Testis (tissue), 2 donors: ENCODE results near the gene CADPS2.

Source experiments
- POLR2A ChIP-seq: fragments of 450-650 bp; IDR thresholded peaks from one replicate; pipeline ENCODE4 v1.6.1; 2017; ENCODE audit warnings: antibody characterized with exemption, mild to moderate bottlenecking, moderate library complexity
- TF ChIP-seq, protein P1 (sequence below), 3 experiments: fragments of 450-650 bp in 2 of 3; fragments of 200-600 bp in 1 of 3; sonication (generic) in 1 of 3; IDR thresholded peaks; one replicate each; pipeline ENCODE4 v1.5.1; 2016 to 2019; ENCODE audit warnings: antibody characterized with exemption in 3 of 3, mild to moderate bottlenecking in 2 of 3, moderate library complexity in 1 of 3

DNA sequence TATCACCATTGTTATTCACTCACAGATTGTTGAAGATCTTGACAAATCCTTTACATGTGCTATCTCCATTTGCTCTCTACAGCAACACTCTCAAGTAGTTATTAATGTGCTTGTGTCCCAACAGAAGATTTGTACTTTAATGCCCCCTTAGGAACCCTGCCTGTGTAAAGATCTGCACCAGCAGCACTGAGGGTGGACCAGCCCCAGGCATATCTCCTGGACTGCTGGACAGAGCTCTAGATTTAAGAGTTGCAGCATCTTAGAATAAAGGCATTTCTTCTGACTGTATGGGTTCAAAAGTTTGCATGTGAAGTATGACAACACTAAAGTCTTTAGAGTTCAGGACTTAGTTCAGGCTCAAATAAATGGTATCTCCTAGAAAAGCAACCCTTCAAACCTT lies 282.0 kb downstream of the CADPS2 start:
- TF ChIP-seq POLR2A: no peak
- TF ChIP-seq, protein P1, sequence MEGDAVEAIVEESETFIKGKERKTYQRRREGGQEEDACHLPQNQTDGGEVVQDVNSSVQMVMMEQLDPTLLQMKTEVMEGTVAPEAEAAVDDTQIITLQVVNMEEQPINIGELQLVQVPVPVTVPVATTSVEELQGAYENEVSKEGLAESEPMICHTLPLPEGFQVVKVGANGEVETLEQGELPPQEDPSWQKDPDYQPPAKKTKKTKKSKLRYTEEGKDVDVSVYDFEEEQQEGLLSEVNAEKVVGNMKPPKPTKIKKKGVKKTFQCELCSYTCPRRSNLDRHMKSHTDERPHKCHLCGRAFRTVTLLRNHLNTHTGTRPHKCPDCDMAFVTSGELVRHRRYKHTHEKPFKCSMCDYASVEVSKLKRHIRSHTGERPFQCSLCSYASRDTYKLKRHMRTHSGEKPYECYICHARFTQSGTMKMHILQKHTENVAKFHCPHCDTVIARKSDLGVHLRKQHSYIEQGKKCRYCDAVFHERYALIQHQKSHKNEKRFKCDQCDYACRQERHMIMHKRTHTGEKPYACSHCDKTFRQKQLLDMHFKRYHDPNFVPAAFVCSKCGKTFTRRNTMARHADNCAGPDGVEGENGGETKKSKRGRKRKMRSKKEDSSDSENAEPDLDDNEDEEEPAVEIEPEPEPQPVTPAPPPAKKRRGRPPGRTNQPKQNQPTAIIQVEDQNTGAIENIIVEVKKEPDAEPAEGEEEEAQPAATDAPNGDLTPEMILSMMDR (IDR thresholded peaks at IDR 0.05): no peak
